Measurements from ENCODE around the gene PIK3C3. TPM values are rescaled to one million over a fixed set of nuclear protein-coding genes. Genes with fewer than 3 reads are reported as not detected.
"Not testable (repeated sequence)": the region's sequence is repeated elsewhere in the genome, so short reads cannot be mapped to it uniquely, and the experiment has no call there.

The PIK3C3 gene
- total RNA-seq, 1 experiment from 2014 or later, result 44.5 TPM

- no peak for DNase-seq (ENCODE audit: low spot score)
Measured at GRCh38 chr18:42072407-42072806, 117.4 kb downstream of the PIK3C3 start.

DNA sequence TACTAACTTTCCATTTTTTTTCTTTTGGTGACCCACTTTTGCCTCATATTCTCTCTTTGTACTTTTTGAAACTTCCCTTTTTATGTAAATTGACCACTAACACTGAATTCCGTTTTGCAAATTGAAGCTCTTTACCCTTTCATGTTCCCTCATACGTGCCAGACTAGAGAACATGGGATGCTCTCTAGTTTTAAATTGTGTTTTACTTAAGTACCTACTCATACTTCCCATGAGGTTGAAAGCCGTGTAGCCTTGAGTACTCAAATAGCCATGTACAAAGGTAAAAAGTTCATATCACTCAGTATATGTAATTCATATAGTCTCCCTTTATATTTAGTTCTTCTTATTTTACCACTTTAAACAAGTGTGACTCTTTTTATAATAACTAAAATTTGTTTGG is 119.7 kb downstream of the PIK3C3 start:
- DNase-seq (ENCODE audit: low spot score), result no peak

- DNase-seq (ENCODE audit: low spot score), result no peak
Measured at GRCh38 chr18:42078711-42079110, 123.7 kb downstream of the PIK3C3 start.

GRCh38 chr18:42080340-42080739 is 125.3 kb downstream of the PIK3C3 start:
- no peak for DNase-seq (ENCODE audit: low spot score)

- DNase-seq (ENCODE audit: low spot score), result no peak
Measured at GRCh38 chr18:42082415-42083234, 127.6 kb downstream of the PIK3C3 start.

DNA sequence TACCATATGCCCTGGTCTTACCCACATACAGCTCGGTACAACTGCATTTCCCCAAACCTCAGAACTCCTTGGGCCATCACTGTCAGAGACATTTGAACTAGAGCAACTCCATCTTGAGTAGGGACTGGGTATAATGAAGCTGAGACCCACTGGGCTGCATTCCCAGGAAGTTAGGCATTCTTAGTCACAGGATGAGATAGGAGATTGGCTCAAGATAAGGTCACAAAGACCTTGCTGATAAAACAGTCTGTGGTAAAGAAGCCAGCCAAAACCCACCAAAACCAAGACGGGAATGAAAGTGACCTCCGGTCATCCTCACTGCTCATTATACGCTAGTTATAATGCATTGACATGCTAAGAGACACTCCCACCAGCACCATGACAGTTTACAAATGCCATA is 131.3 kb downstream of the PIK3C3 start:
- no peak for DNase-seq (ENCODE audit: low spot score)

- DNase-seq (ENCODE audit: low spot score), result no peak
Measured at GRCh38 chr18:42087235-42087634, 132.2 kb downstream of the PIK3C3 start.

DNA sequence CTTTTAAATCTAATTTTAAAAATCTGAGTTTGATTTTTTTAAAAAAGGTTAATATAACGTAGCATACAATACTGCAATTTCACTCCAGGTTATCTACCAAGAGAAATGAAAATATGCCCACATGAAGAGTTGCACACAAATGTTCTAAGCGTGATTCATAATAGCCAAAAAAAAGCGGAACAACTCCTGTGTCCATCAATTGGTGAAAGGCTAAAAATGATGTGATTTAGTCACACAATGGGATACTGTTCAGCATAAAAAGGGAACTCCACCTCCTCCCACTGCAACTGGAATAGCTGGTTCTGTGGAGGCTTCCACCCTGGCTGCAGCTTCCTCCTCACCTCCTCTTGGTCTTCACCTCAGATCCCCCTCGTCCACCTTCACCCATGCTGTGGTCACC is 132.8 kb downstream of the PIK3C3 start:
- DNase-seq (ENCODE audit: low spot score), result no peak

DNA sequence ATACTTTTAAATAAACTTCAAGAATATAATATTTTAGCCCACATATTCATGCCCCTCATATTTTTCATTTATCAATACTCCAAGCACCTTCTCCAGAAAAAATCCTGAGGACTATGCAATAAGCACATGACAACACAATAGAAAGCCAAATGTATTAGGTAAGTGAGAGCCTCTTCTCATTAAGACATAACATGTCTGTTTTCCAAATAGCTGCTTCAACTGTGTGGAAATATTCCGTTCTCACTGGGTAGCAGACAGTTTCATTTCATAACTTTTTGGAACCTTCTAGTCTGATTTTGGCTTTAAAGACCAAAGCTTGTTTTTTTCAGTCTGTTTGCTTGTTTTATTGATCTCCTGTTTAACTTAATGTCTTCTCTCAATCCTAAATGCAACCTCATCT is 137.8 kb downstream of the PIK3C3 start:
- DNase-seq (ENCODE audit: low spot score), result no peak

GRCh38 chr18:42094875-42095274 is 139.8 kb downstream of the PIK3C3 start:
- no peak for DNase-seq (ENCODE audit: low spot score)

DNA sequence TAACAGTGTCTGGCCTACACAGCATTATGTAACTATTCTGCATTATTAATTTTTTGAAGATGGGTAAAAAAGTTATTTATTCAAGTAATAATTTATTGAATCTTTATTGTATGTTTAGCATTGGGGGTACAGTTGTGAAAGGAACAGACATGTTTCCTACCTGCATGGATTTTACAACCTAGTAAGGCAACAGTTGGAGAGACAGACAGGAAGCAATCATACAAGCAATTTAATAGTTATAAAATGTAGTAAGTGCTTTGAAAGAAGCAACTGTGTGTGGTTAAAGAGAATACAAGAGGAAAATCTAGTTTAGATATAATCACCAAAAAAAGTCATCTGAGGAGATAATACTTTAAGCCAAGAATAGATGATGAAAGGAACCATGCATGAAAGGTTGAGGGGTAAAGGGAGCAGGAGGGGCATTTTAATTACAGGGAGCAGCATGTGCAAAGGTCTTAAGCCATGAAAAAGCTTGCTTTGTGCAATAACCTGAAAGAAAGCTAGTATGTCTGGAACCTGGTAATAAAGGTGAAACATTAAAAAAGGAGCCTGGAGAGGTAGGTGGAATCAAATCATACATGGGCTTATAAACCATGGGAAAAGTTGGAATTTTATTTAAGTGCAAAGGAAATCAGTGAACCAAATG is 140.8 kb downstream of the PIK3C3 start:
- no peak for DNase-seq (ENCODE audit: low spot score)

DNA sequence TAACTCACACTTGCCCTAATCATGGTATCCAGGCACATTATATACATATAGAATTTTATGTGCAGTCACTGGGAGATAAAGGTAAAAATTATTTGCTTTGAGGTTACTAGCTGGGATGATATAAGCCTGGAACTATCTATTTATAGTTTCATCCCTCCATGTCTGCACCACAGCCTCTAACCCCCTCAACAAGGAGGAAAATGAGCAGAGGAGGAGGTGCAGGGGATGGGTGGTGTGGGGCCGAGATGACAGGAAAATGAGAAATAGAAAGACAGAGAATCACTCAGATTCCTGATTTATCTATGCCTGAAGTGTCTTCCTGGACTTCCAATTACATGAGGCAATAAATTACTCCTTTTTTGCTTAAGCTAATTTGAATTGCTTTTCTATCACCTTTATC is 145.2 kb downstream of the PIK3C3 start:
- DNase-seq (ENCODE audit: low spot score), result no peak

DNA sequence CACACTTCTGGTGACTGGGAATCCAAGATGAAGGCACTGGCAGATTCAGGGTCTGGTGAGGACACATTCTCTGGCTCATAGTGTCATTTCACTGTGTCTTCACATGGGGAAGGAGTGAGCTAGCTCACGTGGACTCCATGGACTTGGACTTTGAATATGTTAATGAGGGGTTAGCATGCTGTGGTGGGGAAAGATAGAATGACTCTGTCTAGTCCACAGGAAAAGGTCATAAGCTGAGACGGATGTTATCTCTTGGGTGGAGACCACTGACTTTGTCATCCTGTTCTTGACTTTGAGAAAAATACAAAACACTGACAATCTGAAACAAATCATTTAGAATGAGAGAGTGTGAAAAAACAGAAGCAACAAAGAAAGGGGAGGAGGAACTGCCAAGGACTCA is 145.9 kb downstream of the PIK3C3 start:
- no peak for DNase-seq (ENCODE audit: low spot score)

- no peak for DNase-seq (ENCODE audit: low spot score)
Measured at GRCh38 chr18:42105394-42105793, 150.4 kb downstream of the PIK3C3 start.

GRCh38 chr18:42106784-42107183 is 151.8 kb downstream of the PIK3C3 start:
- no peak for DNase-seq (ENCODE audit: low spot score)

DNA sequence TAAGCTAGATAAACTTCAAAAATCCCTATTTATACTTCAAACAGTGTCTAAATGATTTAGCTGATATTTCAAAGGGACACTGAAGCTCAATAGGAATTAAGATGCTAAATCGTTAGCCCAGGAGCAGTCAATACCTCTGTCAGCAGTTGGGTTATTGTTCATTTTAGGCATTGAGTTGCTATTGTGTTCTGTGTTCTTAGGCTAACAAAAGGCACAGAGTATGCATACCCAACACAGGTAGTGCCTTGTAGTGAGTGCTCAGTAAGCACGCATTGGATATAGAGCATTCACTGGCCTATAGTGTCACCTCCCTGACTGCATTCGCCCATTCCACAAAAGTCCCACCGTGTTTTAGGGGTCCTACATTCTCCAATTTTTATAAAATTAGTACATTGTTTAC is 152.3 kb downstream of the PIK3C3 start:
- DNase-seq (ENCODE audit: low spot score), result no peak

GRCh38 chr18:42107691-42108450 is 152.8 kb downstream of the PIK3C3 start:
- DNase-seq (ENCODE audit: low spot score), result no peak

GRCh38 chr18:42112147-42112546 is 157.1 kb downstream of the PIK3C3 start:
- not testable (repeated sequence) for DNase-seq (ENCODE audit: low spot score)

DNA sequence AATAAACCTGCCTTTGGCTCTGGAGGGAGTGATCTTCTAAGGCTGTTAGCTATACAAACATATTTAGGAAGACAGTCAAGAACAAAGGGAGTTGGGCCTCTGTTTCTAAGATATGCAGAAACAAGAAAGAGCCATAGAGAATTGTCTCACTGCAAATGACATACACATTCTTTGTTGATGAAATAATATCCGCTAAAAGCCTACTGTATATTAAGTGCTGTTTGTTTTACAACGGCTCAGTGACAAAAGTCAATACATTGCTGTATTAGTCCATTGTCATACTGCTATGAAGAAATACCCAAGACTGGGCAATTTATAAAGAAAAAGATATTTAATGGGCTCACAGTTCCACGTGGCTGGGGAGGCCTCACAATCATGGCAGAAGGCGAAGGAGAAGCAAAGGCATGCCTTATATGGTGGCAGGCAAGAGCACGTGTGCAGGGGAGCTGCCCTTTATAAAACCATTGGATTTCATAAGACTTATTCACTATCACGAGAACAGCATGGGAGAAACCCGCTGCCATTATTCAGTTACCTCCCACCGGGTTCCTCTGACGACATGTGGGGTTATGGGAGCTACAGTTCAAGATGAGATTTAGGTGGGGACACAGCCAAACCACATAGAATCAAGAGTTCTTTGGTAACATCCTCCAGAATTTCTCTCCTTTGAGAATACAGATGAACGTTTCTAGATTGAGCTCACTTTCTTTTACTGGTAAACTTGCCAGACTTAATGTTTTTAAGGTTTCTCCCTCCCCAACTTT is 157.8 kb downstream of the PIK3C3 start:
- no peak for DNase-seq (ENCODE audit: low spot score)

GRCh38 chr18:42113529-42114191 is 158.6 kb downstream of the PIK3C3 start:
- peak; percentile 46 for DNase-seq (ENCODE audit: low spot score)

GRCh38 chr18:42114310-42114943 is 159.4 kb downstream of the PIK3C3 start:
- DNase-seq (ENCODE audit: low spot score), result peak; percentile 69

All from H4 (cell line).